ENCODE measurements around the gene GSX2. TPM values are rescaled to one million over a fixed set of nuclear protein-coding genes. Genes with fewer than 3 reads are reported as not detected.

GSX2 gene
- total and polyA plus RNA-seq, 2 of the 8 experiments (the other 6 are each of a cell fraction or from before 2014, with no cell fraction given), result not detected

- TF ChIP-seq CHD2 (IDR thresholded peaks at IDR 0.05; ENCODE audit: low read length), result no peak
- no peak for TF ChIP-seq GTF2F1 (IDR thresholded peaks at IDR 0.05; ENCODE audit: borderline replicate concordance, low read depth, low read length)
- no peak for TF ChIP-seq KDM4A (IDR thresholded peaks at IDR 0.05; ENCODE audit: low read depth, low read length, severe bottlenecking)
- TF ChIP-seq CBX5 (IDR thresholded peaks at IDR 0.05; ENCODE audit: low read depth, low read length), result no peak
- TF ChIP-seq SIRT6 (IDR thresholded peaks at IDR 0.05; ENCODE audit: low read length), result no peak
- TF ChIP-seq TBP (IDR thresholded peaks at IDR 0.05; ENCODE audit: low read depth, low read length), result no peak
- no peak for TF ChIP-seq SP2 (IDR thresholded peaks at IDR 0.05; ENCODE audit: low read length)
Measured at GRCh38 chr4:54065282-54066087, 34.5 kb upstream of the GSX2 start (continued).

Data from H1 (cell line).